ENCODE results near the gene CLPTM1L. TPM values are rescaled to one million over a fixed set of nuclear protein-coding genes. Genes with fewer than 3 reads are reported as not detected.

The CLPTM1L gene
- total RNA-seq, 2 donors from 2014 or later, result 56.6 to 85.4 TPM

GRCh38 chr5:1322955-1323802 lies 21.7 kb downstream of the CLPTM1L start:
- Histone ChIP-seq H3K36me3 (peaks cover 74% of the 10 kb centered on the region), H3K4me1 (no peaks in the 10 kb centered on the region), H3K4me3 (no peak overlapping the region), H3K27me3 (no peaks in the 10 kb centered on the region), H3K9me3 (no peaks in the 10 kb centered on the region), H3K27ac (no peak overlapping the region)
- TF ChIP-seq CTCF (IDR thresholded peaks at IDR 0.05), result no peak
- DNase-seq (ENCODE audit: low spot score), result no peak

DNA sequence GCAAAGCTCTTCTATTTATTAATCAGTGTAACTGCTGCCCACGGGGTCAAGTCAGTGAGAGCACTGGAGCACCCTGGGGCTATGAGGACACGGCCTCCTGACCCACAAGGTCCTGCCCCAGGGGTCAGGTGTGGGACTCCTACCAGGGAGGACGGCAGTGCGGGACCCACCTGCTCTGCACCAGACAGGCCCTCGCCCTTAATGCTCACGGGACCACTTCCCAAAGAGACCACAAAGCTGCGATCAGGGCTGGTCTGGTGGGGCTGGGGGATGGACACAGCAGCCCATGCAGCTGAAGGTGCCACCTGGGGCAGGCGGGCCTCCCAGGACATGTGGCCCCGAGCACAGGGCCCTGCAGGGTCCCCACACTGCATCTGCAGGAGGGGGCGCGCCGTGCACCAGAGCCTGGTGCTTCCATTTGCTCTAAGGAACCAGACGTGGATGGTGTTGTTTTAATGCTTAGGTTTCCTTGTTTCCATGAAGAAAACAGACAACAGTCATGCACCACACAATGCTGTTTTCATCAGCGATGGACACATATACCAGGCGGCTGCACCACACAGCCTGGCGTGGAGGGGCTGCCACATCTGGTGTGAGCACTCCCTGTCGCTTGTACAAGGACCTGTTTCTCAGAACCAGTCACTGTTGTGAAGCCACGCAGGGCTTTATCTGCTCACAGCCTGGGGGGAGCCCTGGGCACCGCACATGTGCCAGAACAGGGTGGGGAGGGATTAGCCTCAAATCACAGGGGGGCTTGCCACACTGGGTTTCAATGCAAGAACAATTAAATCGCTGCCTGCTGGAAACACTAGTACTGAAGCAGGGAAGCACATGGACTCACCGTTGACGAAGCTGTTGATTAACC lies 22.6 kb downstream of the CLPTM1L start:
- TF ChIP-seq CTCF (IDR thresholded peaks at IDR 0.05), result no peak
- no peak overlapping the region for H3K4me3 ChIP-seq
- peaks cover 80% of the 10 kb centered on the region for H3K36me3 ChIP-seq
- H3K4me1 ChIP-seq, result no peaks in the 10 kb centered on the region
- DNase-seq (ENCODE audit: low spot score), result no peak
- H3K27me3 ChIP-seq, result no peaks in the 10 kb centered on the region
- H3K9me3 ChIP-seq, result no peaks in the 10 kb centered on the region
- no peak overlapping the region for H3K27ac ChIP-seq

GRCh38 chr5:1321576-1321975 lies 23.3 kb downstream of the CLPTM1L start:
- Histone ChIP-seq H3K4me1 (no peaks in the 10 kb centered on the region), H3K4me3 (no peak overlapping the region), H3K27me3 (no peaks in the 10 kb centered on the region), H3K36me3 (peaks cover 80% of the 10 kb centered on the region), H3K27ac (no peak overlapping the region), H3K9me3 (no peaks in the 10 kb centered on the region)
- DNase-seq (ENCODE audit: low spot score), result no peak
- no peak for TF ChIP-seq CTCF (IDR thresholded peaks at IDR 0.05)

GRCh38 chr5:1320436-1321344 lies 24.2 kb downstream of the CLPTM1L start:
- no peak for DNase-seq (ENCODE audit: low spot score)
- peaks cover 76% of the 10 kb centered on the region for H3K36me3 ChIP-seq

More at GRCh38 chr5:1320436-1321344, 24.2 kb downstream of the CLPTM1L start:
- Histone ChIP-seq H3K27me3 (no peaks in the 10 kb centered on the region), H3K27ac (no peak overlapping the region), H3K4me3 (no peak overlapping the region), H3K9me3 (no peaks in the 10 kb centered on the region), H3K4me1 (peaks cover 0 to 8% of the 10 kb centered on the region in 2 donors)
- no peak for TF ChIP-seq CTCF (IDR thresholded peaks at IDR 0.05)
